GM13977 (cell line): ENCODE results near the gene CAMK1G.

ENCODE experiments used
- DNase-seq: peaks from one replicate; pipeline ENCODE4 v3.0.0; 2012; ENCODE audit warnings: low spot score
- in situ Hi-C: fragments of 300-500 bp; cut with MboI; formaldehyde crosslinking; loops from one replicate; pipeline ENCODE4 v1.12.0; 2022; ENCODE audit warnings: low sequenced_read_pairs, low pct_unique_long_range_greater_than_20kb, mixed read lengths, inconsistent platforms; ENCODE audit not compliant: unreplicated experiment
- TF ChIP-seq, protein P1 (sequence below): IDR thresholded peaks from 2 replicates; pipeline ENCODE4 v1.5.1; 2012; ENCODE audit warnings: mild to moderate bottlenecking, control low read depth; ENCODE audit not compliant: insufficient read depth; ENCODE audit errors: extremely low read depth, missing control alignments

CAMK1G gene

DNA sequence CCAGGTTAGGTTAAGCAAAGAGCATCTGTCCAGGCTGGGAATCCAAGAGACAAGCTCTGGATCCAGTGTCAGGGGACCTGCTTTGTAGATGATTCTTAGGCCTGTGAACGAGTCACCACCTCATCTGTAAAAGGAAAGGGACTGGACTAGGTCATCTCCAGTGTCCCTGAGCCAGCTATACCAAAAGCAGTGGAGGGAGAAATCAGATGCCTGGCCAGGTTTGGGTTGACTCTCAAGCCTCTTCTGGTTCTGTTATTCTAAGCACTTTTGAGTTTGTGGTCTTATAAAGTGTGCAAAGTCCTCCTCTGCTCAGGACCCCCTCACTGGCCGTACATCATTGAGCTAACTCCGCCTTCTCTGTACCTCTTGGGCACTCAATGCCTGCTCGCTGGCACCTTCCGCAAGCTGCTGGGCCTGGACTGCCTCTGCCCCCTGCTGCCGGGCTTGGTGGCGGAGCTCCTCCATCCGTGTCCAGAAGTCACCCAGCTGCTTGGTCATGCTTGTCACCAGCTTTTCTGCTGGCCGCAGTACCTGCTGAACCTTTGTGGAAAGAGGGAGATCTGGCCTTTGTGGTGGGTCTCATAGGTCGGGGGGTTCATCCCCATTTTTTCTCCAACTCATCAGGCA, 33.6 kb downstream of the CAMK1G start:
- in situ Hi-C loops, result no loop called here
- TF ChIP-seq, protein P1, sequence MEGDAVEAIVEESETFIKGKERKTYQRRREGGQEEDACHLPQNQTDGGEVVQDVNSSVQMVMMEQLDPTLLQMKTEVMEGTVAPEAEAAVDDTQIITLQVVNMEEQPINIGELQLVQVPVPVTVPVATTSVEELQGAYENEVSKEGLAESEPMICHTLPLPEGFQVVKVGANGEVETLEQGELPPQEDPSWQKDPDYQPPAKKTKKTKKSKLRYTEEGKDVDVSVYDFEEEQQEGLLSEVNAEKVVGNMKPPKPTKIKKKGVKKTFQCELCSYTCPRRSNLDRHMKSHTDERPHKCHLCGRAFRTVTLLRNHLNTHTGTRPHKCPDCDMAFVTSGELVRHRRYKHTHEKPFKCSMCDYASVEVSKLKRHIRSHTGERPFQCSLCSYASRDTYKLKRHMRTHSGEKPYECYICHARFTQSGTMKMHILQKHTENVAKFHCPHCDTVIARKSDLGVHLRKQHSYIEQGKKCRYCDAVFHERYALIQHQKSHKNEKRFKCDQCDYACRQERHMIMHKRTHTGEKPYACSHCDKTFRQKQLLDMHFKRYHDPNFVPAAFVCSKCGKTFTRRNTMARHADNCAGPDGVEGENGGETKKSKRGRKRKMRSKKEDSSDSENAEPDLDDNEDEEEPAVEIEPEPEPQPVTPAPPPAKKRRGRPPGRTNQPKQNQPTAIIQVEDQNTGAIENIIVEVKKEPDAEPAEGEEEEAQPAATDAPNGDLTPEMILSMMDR, result no peak

DNA sequence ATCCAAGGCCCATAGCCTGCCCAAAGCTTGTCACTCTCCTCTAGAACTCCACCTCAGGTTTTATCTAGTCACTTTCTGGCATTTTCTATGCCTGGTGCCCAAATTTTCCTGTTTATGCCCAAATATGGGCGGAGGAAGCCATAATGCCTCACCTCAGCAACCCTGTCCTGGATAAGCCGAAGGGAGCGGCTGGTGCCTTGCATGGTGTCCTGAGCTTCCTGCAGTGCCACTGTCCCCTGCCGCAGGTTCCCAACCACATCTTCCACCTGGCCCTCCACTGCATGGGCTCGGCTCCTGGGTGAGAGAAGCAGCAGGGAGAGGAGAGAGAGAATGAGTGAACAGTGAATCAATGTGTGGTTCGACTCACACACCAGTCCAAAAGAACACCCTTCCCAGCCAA, 34.2 kb downstream of the CAMK1G start:
- TF ChIP-seq, protein P1, result no peak
- in situ Hi-C loops, result no loop called here
- no peak for DNase-seq

More for the DNA sequence above, 33.6 kb downstream of the CAMK1G start:
- DNase-seq, result no peak

DNA sequence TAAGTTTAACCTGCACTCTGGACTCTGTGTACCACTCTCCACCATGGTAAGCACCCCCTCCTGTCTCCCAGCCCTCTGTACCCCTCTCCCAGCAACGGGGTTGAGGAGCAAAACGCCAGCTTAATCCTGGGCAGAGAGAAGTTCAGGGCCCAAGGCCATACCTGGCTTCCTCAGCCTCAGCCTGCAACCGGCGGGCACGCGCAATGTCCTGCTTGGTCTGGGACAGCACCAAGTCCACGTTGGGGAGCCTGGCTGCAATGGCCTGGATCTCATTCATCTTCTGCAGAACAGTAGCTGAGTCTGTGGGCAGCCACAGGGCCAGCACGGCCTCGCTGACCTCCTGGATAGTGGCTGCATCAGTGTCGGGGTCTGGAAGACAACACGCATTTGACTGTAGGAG, 34.8 kb downstream of the CAMK1G start:
- in situ Hi-C loops, result no loop called here
- DNase-seq, result no peak
- TF ChIP-seq, protein P1, result no peak

DNA sequence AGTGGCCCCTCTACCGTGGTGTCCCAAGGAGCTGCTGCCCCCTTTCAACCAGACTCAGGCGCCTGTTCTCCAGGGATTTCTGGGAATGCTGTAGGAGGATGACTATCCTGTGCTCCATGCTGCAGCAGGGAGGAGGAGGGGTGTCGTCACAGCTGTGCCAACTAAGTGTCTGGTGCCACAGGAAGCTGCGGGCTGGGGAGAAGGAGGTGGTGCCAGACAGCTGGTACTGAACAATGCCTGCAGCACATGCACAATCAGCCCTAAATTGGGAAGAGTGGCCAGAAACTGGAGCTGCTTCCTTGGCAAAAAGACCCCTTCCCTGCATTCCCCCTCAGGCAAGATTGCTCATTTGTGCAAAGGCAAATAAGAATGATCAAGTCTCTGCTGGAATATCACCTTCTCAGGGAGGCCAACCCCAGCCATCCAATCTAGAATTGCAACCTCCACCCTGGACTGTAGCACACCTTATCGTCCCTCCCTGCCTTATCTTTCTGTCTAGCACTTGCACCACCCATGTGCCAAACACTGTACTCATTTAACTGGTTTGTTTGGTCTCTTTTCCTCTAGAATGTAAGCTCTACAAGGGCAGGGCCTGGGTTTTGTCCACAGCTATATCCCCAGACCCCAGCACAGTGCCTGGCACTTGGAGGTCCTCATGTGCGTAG, 35.4 kb downstream of the CAMK1G start:
- no peak for DNase-seq
- in situ Hi-C loops, result no loop called here
- TF ChIP-seq, protein P1, result no peak

DNA sequence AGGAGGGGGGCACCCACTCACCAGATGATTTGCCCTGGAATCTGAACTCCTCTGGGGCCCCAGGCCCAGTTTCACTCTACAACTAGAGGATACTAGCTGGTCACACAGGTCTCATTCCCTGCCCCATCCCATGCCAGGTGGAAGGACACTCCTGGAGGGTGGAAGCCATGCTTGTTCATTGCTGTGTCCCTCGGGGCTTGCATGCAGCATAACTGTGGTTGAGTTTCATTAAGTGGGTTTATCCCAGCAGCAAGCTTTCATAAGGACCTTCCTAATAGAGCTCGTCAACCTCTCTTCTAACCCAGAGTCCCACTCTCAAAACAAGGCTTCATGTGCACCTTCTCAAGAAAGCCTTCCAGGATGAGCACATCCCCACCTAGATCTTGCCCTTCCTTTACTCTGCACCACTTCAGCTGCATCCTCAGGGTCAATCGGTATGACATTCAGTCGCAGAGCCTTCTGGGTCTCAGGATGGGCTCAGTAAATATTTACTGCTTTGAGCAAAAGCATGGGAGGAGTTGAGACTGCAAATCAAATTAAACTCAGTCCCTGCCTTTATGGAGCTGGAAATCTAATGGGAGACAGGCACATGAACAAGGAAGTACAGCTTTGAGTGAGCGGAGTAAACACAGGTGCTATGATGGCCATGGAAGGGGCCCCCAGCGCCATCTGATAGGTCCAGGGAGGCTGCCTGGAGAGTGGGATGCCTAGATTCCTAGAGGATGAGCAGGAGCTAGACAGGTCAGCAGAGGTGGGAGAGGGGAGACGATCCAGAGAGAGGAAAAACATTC, 36.4 kb downstream of the CAMK1G start:
- in situ Hi-C loops, result no loop called here
- TF ChIP-seq, protein P1, result no peak
- DNase-seq, result no peak

DNA sequence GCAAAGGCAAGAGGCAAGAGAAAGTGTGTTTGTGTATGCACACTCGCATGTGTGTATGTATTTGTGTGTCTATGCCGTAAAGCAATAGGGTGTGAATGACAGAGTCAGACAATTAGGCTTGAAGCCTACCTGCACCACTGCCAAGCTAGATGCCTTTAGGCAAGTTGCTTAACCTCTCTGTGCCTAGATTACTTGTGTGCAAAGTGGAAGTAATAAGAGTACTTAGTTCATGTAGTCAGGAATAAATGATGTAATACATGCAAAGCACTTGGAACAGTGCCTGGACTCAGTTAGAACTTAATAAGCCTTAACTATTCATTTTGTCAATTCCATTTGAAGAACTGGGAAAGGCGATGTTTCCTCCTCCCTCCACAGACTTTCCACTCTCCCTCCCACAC, 37.0 kb downstream of the CAMK1G start:
- TF ChIP-seq, protein P1, result no peak
- DNase-seq, result no peak
- in situ Hi-C loops, result no loop called here
